Measurements from ENCODE around the gene DTNB. TPM values are rescaled to one million over a fixed set of nuclear protein-coding genes. Genes with fewer than 3 reads are reported as not detected.
"Not testable (repeated sequence)": the region's sequence is repeated elsewhere in the genome, so short reads cannot be mapped to it uniquely, and the experiment has no call there.

The DTNB gene
- 10 to 100 TPM; 11.1 to 11.6 TPM for total RNA-seq
- long read RNA-seq, donor 1, partial matches to known transcripts, result 1 of 3 reads
- long read RNA-seq, donor 1, other reads (novel, unspliced or antisense), result 2 of 3 reads
- long read RNA-seq, donor 2, partial matches to known transcripts, result 8 of 16 reads
- long read RNA-seq, donor 2, other reads (novel, unspliced or antisense), result 8 of 16 reads

GRCh38 chr2:25673300-25674076 is at the start of gene DTNB:
DTNB (minus strand) TSS chr2:25673577; CDS start chr2:25652660, 20,917 bp downstream.
- peak; percentile 92 for DNase-seq (ENCODE audit: low spot score)
- intact Hi-C loops (cut with DNase I), result no loop called here

GRCh38 chr2:25722224-25722623 is 48.8 kb upstream of the DTNB start:
- DNase-seq (ENCODE audit: low spot score), result no peak
- intact Hi-C loops (cut with DNase I), result no loop called here

- intact Hi-C loops (cut with DNase I), result no loop called here
- DNase-seq (ENCODE audit: low spot score), result no peak
Observed at GRCh38 chr2:25720575-25720974, 47.2 kb upstream of the DTNB start.

- DNase-seq (ENCODE audit: low spot score), result no peak
- intact Hi-C loops (cut with DNase I), result no loop called here
Observed at GRCh38 chr2:25714740-25715139, 41.4 kb upstream of the DTNB start.

GRCh38 chr2:25712455-25712854 is 39.1 kb upstream of the DTNB start:
- DNase-seq (ENCODE audit: low spot score), result no peak
- intact Hi-C loops (cut with DNase I), result no loop called here

GRCh38 chr2:25711675-25712354 is 38.4 kb upstream of the DTNB start:
- intact Hi-C loops (cut with DNase I), result no loop called here
- DNase-seq (ENCODE audit: low spot score), result no peak

GRCh38 chr2:25710750-25711149 is 37.4 kb upstream of the DTNB start:
- intact Hi-C loops (cut with DNase I), result no loop called here
- DNase-seq (ENCODE audit: low spot score), result no peak

GRCh38 chr2:25709349-25709748 is 36.0 kb upstream of the DTNB start:
- DNase-seq (ENCODE audit: low spot score), result no peak
- intact Hi-C loops (cut with DNase I), result no loop called here

- intact Hi-C loops (cut with DNase I), result no loop called here
- no peak for DNase-seq (ENCODE audit: low spot score)
Observed at GRCh38 chr2:25707927-25708590, 34.7 kb upstream of the DTNB start.

GRCh38 chr2:25705575-25705974 is 32.2 kb upstream of the DTNB start:
- intact Hi-C loops (cut with DNase I); DNase-seq (ENCODE audit: low spot score): not testable (repeated sequence)

- DNase-seq (ENCODE audit: low spot score), result no peak
- intact Hi-C loops (cut with DNase I), result no loop called here
Observed at GRCh38 chr2:25701801-25702200, 28.4 kb upstream of the DTNB start.

GRCh38 chr2:25700221-25700660 is 26.9 kb upstream of the DTNB start:
- no peak for DNase-seq (ENCODE audit: low spot score)
- intact Hi-C loops (cut with DNase I), result no loop called here

- intact Hi-C loops (cut with DNase I), result no loop called here
- DNase-seq (ENCODE audit: low spot score), result no peak
Observed at GRCh38 chr2:25699216-25699615, 25.8 kb upstream of the DTNB start.

- intact Hi-C loops (cut with DNase I), result no loop called here
Observed at GRCh38 chr2:25698752-25699151, 25.4 kb upstream of the DTNB start.

GRCh38 chr2:25697559-25698341 is 24.4 kb upstream of the DTNB start:
- intact Hi-C loops (cut with DNase I), result no loop called here
- DNase-seq (ENCODE audit: low spot score), result no peak

More at GRCh38 chr2:25698752-25699151, 25.4 kb upstream of the DTNB start:
- DNase-seq (ENCODE audit: low spot score), result no peak

- DNase-seq (ENCODE audit: low spot score), result no peak
- intact Hi-C loops (cut with DNase I), result no loop called here
Observed at GRCh38 chr2:25692737-25693445, 19.5 kb upstream of the DTNB start.

GRCh38 chr2:25692143-25692542 is 18.8 kb upstream of the DTNB start:
- DNase-seq (ENCODE audit: low spot score), result no peak
- intact Hi-C loops (cut with DNase I), result no loop called here

- DNase-seq (ENCODE audit: low spot score), result no peak
- intact Hi-C loops (cut with DNase I), result no loop called here
Observed at GRCh38 chr2:25690058-25690457, 16.7 kb upstream of the DTNB start.

Data from posterior vena cava (tissue), 2 donors.